Activated CD4-positive, alpha-beta T cell treated with anti-CD3 and anti-CD28 coated beads, Interleukin-2, amount 50 U/mL, for 24 hours (primary cell): ENCODE measurements around the gene PHETA2.
"Not testable (repeated sequence)": the region's sequence is repeated elsewhere in the genome, so short reads cannot be mapped to it uniquely, and the experiment has no call there.

ENCODE experiments used
- DNase-seq, 2 donors: peaks; one replicate each; pipeline ENCODE4 v3.0.0-alpha.2; 2020; ENCODE audit warnings: low read depth in 1 of 2, low spot score in 1 of 2

Gene PHETA2

DNA sequence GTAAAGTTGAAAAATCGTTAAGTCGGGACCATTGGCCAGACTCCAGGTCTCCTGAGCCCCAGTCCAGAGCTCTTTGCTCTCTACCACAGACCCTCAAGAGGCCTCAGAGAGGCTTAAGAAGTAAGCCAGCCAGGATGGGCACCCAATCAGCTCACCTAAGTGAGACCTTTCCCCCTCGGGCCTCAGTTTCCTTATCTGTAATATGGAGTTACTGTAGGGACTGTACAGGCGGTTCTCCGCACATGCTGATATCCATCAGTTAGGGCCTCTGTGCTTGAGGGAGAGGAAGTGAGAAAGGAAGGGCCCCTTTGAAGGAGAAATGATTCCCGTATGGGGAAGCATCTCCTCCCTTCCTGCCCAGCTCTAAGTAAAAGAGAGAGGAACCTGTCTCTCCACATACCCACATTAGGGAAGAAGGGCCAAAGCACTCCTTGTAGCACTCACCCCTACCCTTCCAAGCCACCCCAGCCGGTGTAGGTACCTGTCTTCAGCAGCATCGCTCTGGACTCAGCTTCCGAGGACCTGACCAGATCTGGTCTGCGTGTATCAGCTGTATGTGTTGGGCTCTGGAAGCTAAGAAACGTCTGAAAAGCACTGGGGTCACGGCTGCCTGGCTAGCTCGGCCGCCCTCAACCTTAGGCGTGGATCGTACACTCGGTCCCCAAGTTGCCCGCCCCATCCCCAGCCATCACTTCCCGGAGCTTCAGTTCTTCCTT is 4.1 kb upstream of the PHETA2 start:
- no peak for DNase-seq

DNA sequence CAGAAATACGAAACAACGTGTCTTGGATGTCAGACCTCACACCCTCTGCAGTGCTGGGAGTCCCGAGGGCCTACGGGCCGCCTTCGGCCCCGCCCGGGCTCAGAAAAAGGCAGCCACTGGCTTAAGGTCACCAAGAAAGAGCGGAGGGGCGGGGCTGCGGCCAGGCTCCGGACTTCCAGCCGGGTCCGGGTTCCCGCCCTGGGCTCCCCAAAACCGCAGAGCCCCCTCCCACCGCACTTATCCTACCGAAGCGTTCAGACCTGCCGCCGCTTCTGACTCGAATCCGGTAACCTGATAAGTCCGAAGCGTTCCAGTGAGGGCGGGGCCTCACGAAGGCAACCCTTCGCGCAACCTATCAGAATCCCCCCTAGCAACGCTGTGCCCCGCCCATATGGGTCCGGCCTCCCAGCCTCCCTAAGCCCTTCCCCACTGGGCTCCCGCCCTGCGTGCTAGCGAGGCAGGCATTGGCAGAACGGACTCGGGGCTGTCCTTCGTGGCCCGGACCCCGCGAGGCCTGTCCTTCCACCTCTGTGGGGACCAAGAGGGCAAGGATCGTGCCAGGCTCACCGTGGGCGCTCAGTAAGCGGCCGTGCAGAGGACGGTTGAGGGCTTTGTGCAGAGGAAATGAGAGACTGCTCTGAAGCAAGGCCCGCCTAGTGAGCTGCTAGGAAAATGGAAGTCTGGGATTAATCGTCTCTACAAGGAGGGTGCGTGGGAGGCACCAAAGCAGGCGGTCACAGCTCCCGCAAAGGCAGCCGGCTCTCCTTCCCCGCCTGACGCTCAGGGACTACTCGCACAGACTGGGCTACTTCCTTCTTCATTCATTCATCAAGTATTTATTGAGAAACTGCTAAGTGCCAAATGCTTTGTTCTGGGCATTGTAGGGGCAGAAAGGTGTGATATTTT is 3.3 kb upstream of the PHETA2 start, which contains the start of gene NAGA:
Gene NAGA (minus strand): TSS at position 296 of the 906 bp plus-strand sequence. CDS start 515 bp downstream, outside the sequence.
- peak; percentile 80 to 90 for DNase-seq

DNA sequence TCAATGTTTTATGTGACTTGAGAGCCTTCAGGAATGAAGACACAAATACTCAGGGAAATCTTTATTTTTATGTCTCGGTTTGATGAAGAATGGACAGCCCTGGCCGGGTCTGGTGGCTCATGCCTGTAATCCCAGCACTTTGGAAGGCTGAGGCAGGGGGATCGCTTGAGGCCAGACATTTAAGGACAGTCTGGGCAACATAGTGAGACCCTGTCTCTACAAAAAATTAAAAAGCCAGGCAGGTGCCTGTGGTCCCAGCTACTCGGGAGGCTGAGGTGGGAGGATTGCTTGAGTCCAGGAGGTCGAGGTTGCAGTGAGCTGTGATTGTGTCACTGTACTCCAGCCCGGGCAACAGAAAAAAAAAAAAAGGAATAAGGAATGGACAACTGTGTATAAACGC is 2.5 kb upstream of the PHETA2 start:
- not testable (repeated sequence) for DNase-seq

DNA sequence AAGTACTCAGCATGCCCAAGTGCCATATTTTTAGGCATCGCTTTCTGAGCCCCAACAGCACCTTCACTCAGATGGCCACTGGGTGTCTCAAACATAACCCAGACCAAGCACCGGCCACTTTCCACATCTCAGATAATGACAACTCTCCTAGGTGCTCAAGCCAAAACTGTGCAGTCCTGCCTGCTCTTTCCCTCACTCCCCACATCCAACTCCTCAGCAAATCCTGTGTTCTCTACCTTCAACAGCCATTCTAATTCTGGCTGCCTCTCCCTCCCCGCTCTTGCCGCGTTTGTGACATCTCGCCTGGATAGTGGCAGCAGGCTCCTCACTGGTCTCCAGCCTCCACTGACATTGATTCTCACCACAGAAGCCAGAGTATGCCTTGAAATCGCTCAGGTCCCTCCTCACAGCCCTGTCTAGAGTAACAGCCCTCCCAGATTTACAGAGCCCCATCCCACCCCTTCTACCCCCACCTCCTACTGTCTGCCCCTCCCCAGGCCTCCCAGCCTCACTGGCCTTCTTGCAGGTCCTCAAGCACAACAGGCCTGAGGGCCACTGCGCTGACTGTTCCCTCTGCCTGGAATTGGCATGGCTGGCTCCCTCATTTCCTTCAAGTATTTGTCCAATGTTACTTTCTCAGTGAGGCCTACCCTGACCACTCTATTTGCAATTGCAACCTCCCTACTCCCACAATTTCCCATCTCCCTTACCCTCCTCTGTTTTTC is 1.3 kb upstream of the PHETA2 start:
- no peak for DNase-seq

DNA sequence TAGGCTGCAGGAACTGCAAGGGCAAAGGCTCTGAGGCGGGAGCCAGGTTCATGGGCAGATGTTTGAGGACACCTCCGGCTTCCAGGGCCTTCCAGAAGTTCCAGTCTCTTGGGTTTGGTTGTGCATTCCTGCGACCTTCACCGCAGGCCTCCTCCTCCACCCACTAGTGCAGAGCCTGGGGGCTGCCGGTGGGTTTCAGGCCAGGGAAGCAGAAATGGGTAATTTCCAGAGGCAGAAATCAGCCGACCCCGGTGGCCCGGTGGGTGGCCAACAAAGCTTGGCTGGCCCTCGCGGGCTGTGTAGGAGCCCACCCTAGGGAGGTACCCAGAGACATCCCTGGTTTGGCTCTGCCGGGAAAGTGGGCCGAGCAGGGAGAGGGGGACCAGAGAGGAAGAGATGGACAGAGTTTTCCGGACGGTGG is 417 bp upstream of the PHETA2 start:
- DNase-seq = no peak

DNA sequence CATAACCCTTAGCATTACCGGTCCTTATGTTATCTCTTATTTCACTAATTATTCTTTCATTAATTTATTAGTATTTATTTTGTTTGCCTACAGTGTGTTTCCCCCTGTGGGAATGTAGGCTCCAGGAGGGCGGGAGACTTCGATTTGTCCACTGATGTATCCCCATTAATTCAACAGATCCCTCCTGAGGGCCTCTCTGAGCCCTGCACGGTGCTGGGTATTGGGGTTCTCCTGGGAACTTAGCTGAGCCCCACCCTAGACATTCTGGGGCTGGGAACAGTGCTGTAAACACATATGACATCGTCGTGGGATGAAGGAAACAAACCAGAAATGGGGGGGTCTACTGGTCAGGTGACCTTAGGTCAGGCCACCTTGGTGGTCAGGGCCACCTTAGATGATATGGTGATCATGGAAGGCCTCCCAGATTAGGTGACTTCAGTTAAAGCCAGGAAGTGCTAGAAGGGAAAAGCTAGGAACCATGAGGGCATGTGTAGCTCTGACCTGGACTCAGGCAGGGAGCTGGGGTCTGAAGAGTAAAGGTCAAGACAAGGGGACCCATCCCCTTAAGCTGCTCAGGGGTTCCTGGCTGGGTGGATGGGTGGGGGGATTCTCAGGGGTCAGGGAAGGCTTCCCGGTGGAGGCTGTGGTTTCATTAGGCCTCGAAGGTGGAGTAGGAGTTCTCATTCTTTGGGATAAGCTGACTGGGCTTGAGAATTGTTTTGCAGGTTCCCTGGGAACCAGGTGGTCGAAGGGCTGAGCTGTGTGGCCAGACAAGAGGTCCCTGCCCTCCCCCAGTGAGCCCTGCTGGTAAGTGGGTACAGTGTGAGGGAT is 1.0 kb downstream of the PHETA2 start:
- no peak for DNase-seq

DNA sequence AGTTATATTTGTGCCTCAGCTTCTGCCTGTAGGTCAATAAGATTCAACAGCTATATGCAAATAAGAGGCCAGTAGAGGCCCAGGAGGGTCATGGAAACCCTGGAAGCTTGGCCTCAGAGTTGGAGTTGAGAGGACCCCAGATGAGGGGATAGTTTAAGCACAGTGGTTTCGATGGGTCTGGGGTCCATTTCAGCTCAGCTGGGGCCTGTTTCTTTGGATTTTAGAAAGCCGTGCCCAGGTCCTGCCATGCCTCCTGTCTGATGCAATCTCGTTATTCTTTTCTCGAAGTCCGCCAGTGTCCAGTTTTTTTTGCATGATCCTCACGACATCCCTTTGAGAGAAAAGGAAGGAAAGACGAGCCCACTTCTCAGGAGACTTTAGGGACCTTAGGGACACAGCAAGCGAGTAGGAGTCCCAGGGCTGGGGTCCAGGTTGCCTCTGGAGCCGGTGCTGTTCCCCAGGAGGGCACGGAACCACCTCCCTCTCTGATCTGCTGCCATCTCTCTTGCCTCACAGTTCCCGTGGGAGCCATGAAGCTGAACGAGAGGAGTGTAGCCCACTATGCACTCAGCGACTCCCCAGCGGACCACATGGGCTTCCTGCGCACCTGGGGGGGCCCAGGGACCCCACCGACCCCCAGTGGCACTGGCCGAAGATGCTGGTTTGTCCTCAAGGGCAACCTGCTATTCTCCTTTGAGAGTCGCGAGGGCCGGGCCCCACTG is 2.9 kb downstream of the PHETA2 start:
- no peak for DNase-seq

DNA sequence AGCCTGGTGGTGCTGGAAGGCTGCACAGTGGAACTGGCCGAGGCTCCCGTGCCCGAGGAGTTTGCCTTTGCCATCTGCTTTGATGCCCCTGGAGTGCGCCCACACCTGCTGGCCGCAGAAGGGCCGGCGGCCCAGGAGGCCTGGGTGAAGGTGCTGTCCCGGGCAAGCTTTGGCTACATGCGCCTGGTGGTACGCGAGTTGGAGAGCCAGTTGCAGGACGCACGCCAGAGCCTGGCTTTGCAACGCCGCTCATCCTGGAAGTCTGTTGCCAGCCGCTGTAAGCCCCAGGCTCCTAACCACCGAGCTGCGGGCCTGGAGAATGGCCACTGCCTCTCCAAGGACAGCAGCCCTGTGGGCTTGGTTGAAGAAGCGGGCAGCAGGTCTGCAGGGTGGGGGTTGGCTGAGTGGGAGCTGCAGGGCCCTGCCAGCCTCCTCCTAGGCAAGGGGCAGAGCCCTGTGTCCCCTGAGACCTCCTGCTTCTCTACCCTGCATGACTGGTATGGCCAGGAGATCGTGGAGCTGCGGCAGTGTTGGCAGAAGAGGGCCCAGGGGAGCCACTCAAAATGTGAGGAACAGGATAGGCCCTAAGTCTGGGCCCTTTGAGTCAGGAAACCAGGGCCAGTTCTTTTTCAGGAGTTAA is 3.6 kb downstream of the PHETA2 start:
- no peak for DNase-seq

DNA sequence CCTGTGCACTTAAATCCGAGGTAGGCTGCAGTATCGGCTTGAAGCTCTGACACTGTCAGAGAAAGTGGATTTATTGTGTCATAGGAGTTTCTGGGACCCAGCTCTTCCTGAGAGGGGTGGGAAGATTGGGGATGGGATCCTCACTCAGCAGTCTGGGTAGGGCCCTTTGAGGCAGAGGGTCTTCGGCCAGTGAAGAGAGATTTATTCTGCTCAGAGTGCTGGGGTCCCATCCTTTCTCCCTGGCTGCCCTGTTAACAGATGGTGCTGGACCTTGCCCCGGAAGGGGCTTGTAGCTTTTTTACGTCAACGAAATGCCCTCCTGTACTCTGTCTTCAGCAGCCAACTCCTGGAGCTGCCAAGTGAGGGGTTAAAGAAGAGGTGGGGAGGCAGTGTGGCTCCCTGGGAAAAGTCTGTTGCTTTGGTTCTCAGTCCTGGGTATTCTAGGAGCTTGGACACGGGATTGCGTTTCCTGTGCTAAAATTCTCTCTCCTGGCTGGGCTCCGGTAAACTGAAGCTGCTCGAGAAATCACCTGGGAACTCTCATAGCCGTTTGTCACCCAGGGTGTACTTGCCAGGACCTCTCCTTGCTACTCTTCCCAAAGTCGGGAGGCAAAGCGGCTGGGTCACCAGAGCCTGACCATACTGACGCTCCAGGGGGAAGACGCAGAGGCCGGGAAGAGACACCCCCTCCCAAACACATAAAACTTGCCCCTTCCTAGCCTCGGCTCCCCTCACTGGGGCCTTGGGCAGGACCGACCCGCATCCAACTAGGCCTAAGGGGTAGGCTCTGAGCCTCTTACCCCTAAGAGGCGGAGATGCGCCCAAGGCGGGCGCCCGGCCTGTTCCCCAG is 4.6 kb downstream of the PHETA2 start:
- no peak for DNase-seq

DNA sequence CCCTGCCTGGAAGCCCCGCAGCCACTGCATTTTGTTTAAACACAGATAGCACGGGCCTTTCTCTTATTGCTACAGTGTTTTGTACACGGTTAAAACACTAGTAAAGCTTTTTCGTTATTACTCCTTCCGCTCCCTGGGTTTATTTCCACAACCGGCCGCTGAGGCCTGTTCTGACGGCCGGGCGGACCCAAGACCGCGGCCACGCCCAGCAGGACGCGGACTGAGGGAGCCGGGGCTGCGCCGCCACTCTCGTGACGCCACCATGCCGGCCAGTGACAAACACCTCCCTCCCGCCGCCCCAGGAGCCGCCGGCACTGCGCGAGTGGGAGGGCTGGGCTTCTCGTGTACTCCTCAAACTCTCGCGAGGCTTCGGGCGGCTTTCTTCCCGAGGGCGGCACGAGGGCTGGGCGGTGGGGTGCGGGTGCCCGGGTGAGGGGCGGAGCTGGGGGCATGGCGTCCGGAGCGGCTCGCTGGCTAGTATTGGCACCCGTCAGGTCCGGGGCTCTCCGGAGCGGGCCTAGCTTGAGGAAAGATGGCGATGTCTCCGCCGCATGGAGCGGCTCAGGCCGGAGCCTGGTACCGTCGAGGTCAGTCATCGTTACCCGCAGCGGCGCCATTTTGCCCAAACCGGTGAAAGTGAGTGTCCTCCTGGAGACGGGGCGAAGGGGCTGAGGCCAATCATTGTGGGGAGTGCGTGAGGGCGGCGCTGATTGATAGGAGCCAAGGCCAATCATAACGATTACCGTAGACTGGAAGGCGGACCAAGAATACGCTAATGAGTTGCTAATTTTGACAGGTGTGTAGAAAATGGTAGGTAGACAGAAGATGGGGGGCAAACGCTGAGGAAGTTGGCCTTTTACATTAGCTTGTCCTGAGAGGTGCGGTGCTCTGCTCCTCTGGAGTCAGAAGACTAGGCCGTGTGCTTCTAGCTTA is 5.5 kb downstream of the PHETA2 start, which contains the start of gene SMDT1:
Gene SMDT1 (plus strand): TSS at position 382 of the 933 bp plus-strand sequence. CDS start 69 bp downstream, at position 451.
- peak; percentile 95 to 97 for DNase-seq

DNA sequence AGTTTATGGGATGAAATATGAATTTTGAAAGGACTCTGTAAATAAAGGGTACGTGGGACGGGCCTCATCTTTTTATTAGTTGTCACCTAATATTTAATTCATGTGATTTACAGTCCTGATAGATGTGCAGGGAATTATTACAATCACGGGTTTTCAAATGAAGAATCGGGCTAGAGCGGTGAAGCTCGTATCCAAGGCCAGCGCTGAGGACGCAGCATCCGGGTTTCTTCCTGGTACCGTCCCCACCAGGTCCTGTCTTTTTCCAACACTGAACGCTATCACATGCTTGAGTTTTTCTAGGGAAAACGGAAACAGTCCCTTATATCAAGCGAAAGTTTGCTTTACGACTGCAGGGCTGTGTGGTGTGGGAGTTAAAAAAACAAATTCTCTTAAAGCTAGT is 6.2 kb downstream of the PHETA2 start:
- DNase-seq = no peak

DNA sequence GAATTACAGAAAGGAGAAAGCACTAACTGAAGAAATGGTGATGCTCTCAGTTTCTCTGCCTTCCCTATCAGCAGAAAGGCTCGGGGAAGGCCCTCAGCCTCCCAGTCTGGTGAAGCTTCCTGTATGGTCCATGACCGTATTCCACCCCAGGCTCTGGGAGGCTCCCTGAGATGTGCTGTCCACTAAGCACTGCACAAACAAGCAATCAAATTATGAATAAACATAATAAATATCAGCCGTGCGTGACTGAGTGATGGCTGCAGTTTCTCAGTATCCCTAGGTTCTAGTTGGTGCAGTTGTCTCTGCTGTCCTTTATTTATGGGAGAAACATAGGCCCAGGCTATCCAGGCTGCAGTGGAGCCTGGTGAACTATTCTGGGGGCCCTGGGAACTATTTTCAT is 9.1 kb downstream of the PHETA2 start:
- no peak for DNase-seq

DNA sequence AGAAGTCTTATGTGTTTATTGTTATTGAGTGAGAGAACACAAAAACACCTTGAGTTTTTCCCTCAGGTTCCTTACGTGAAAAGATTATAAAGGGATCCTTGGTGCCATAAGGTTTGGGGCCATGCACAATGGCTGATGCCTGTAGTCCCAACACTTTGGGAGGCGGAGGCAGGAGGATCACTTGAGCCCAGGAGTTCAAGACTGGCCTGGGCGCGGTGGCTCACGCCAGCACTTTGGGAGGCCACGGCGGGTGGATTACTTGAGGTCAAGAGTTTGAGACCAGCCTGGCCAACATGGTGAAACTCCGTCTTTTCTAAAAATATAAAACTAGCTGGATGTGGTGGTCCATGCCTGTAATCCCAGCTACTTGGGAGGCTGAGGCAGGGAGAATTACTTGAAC is 10.8 kb downstream of the PHETA2 start:
- DNase-seq = no peak

DNA sequence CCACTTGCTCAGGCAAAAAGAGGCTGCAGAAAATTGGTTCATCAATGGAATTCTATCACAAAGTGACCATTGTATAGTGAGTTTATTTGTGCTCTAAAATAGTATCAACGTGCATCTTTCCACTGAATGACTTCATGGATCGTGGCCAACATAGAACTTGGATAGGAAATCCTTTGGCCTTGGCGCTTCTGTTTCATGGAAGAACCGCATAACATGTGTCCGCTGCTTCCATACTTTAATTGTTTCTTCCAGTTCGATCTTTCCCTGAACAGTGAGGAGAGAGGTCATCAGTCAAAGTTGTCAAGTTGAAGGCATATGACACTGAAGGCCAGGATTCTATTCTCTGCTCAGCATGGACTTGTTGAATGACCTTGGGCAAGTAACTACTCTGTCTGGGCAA is 12.0 kb downstream of the PHETA2 start:
- DNase-seq = no peak

DNA sequence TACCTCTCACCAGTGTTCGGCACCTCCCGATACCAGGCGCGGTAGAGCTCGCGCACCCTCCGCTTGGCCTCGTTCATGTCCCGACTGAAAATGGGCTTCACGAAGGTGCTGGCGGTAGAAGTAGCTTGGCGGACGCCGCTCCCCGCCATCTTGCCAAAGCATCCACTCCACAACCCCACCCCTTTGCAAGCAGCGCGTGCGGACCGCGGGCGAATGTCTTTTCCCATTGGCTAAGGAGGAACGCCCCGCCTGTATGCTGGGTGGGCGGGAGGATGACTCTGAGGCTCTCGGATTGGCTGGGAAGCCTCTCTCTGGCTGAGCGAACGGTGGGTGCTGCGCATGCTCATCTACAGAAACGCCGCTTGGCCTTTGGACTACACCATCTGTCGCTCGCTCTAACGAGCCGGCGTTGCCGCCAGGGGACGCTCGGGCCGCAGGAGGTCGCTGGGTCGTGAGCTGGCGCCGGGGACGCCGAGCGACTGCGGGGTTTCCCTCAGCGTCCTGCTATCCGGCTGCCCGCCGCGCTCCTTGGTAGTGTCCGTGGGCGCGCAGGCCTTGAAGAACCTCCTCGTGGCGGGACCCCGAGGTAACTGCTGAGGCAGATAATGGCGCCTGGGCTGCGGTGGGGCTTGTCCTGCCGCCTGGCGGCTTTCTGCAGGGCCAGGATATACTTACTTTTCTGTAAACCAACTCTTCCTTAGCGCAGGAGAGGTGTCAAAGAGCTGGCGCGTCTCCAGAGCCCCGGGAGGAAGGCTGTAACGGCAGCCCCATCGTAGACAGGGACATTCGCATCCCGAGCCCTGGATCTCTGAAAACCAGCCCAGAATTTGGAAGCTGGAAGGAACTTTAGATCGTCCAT is 16.8 kb downstream of the PHETA2 start, which contains the start of gene NDUFA6:
Gene NDUFA6 (minus strand): TSS at position 177 of the 859 bp plus-strand sequence. CDS start 28 bp downstream, at position 149.
- peak; percentile 93 to 99 for DNase-seq

DNA sequence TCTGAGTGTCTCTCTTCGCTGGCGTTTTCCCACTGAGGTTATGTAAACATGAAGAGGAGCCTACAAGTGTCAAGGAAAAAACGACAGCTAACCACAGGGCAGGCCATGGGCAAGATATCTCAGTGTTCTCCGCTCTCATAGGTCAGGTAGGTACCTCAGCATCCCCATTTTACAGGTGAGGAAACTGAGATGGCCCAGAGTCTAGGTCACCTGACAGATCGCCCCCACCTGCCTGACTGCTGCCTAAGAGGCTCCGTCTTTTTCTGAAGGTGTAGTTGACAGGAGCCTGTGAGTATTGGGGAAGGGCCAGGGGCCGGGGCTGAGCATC is 17.4 kb downstream of the PHETA2 start:
- DNase-seq = no peak
